Jurkat, Clone E6-1 (cell line): Measurements from ENCODE around the gene SPARC.

Experiments used
- DNase-seq: peaks from one replicate; pipeline ENCODE4 v3.0.0-alpha.2; 2011; ENCODE audit warnings: low read depth, low spot score
- H3K4me3 ChIP-seq: 2 replicates; pipeline ENCODE4 v1.5.1; 2011; ENCODE audit warnings: mild to moderate bottlenecking, low read length, control low read depth, moderate library complexity

Gene SPARC

GRCh38 chr5:151664694-151665585, 21.8 kb downstream of the SPARC start:
- H3K4me3 ChIP-seq, result no peak overlapping the region
- DNase-seq, result no peak

GRCh38 chr5:151663617-151664293, 23.0 kb downstream of the SPARC start:
- H3K4me3 ChIP-seq, result no peak overlapping the region
- DNase-seq, result no peak

GRCh38 chr5:151662805-151663204, 23.9 kb downstream of the SPARC start:
- no peak overlapping the region for H3K4me3 ChIP-seq
- DNase-seq, result no peak

GRCh38 chr5:151661968-151662732, 24.6 kb downstream of the SPARC start:
- no peak overlapping the region for H3K4me3 ChIP-seq
- DNase-seq, result no peak

GRCh38 chr5:151660616-151661495, 25.9 kb downstream of the SPARC start:
- no peak overlapping the region for H3K4me3 ChIP-seq
- DNase-seq, result no peak

GRCh38 chr5:151659001-151659754, 27.5 kb downstream of the SPARC start:
- peak; percentile 44 for DNase-seq
- no peak overlapping the region for H3K4me3 ChIP-seq

- H3K4me3 ChIP-seq, result no peak overlapping the region
- DNase-seq, result no peak
Observed at GRCh38 chr5:151657114-151657513, 29.6 kb downstream of the SPARC start.

GRCh38 chr5:151656311-151656710, 30.4 kb downstream of the SPARC start:
- DNase-seq, result no peak
- no peak overlapping the region for H3K4me3 ChIP-seq

GRCh38 chr5:151651997-151652645, 34.6 kb downstream of the SPARC start:
- H3K4me3 ChIP-seq, result no peak overlapping the region
- DNase-seq, result peak; percentile 62

- DNase-seq, result no peak
Observed at GRCh38 chr5:151648988-151649387, 37.7 kb downstream of the SPARC start.

GRCh38 chr5:151648089-151648488, 38.6 kb downstream of the SPARC start:
- no peak overlapping the region for H3K4me3 ChIP-seq
- no peak for DNase-seq

More at GRCh38 chr5:151648988-151649387, 37.7 kb downstream of the SPARC start:
- H3K4me3 ChIP-seq, result no peak overlapping the region

- H3K4me3 ChIP-seq, result no peak overlapping the region
- DNase-seq, result no peak
Observed at GRCh38 chr5:151647320-151647861, 39.3 kb downstream of the SPARC start.

GRCh38 chr5:151646334-151646733, 40.4 kb downstream of the SPARC start:
- DNase-seq, result no peak
- no peak overlapping the region for H3K4me3 ChIP-seq

- no peak for DNase-seq
- H3K4me3 ChIP-seq, result no peak overlapping the region
Observed at GRCh38 chr5:151643388-151643787, 43.3 kb downstream of the SPARC start.

GRCh38 chr5:151642472-151643140, 44.1 kb downstream of the SPARC start:
- no peak overlapping the region for H3K4me3 ChIP-seq
- no peak for DNase-seq

- DNase-seq, result no peak
- H3K4me3 ChIP-seq, result no peak overlapping the region
Observed at GRCh38 chr5:151638619-151639018, 48.1 kb downstream of the SPARC start.

GRCh38 chr5:151637676-151638075, 49.0 kb downstream of the SPARC start:
- no peak overlapping the region for H3K4me3 ChIP-seq
- DNase-seq, result no peak
